Suprapubic skin (tissue), 4 donors: Measurements from ENCODE around the gene LETM1. TPM values are rescaled to one million over a fixed set of nuclear protein-coding genes. Genes with fewer than 3 reads are reported as not detected.

Source experiments
- DNase-seq, 2 donors: peaks; one replicate each; pipeline ENCODE4 v3.0.0-alpha.2; 2019; ENCODE audit warnings: low spot score in 2 of 2
- H3K27ac ChIP-seq: fragments of 200-600 bp; sonication (generic); one replicate; pipeline ENCODE4 v1.5.1; 2019
- H3K27me3 ChIP-seq: fragments of 200-600 bp; sonication (generic); one replicate; pipeline ENCODE4 v1.5.1; 2019
- H3K36me3 ChIP-seq: fragments of 200-600 bp; sonication (generic); one replicate; pipeline ENCODE4 v1.5.1; 2019
- H3K4me1 ChIP-seq: fragments of 200-600 bp; sonication (generic); one replicate; pipeline ENCODE4 v1.5.1; 2019
- H3K4me3 ChIP-seq: fragments of 200-600 bp; sonication (generic); one replicate; pipeline ENCODE4 v1.5.1; 2019; ENCODE audit warnings: mild to moderate bottlenecking
- H3K9me3 ChIP-seq: fragments of 200-600 bp; sonication (generic); one replicate; pipeline ENCODE4 v1.5.1; 2019
- CTCF ChIP-seq, 2 donors: fragments of 200-600 bp in 1 of 2; fragments of 450-650 bp in 1 of 2; sonication (generic) in 1 of 2; IDR thresholded peaks; one replicate each; pipeline ENCODE4 v1.5.1; 2016 to 2019; ENCODE audit warnings: antibody characterized with exemption in 2 of 2, mild to moderate bottlenecking in 1 of 2, moderate library complexity in 1 of 2
- EP300 ChIP-seq: sonication (generic); formaldehyde crosslinking; IDR thresholded peaks from one replicate; pipeline ENCODE4 v1.6.1; 2017; ENCODE audit warnings: antibody characterized with exemption
- POLR2A ChIP-seq, 2 donors: fragments of 450-650 bp; IDR thresholded peaks; one replicate each; pipeline ENCODE4 v1.6.1; 2017; ENCODE audit warnings: antibody characterized with exemption in 2 of 2, mild to moderate bottlenecking in 2 of 2, moderate library complexity in 2 of 2
- POLR2AphosphoS5 ChIP-seq, 3 donors: sonication (generic); formaldehyde crosslinking; IDR thresholded peaks; one replicate each; pipeline ENCODE4 v1.6.1; 2017; ENCODE audit warnings: antibody characterized with exemption in 3 of 3
- WGBS: methylation state at CpG from one replicate; pipeline ENCODE4 v1.1.5; 2018; 5-methylcytosine and 5-hydroxymethylcytosine counted together
- total RNA-seq, 4 donors: library from RNA; depleted of rRNA; stranded (reverse); fragments of >200 nt; gene quantifications; one replicate each; pipeline ENCODE4 v1.1.0, GENCODE V29; 2016

The LETM1 gene
- total RNA-seq, 4 donors from 2014 or later = 64.0 to 73.5 (median 65.2) TPM

GRCh38 chr4:1768367-1769034, 87.5 kb downstream of the LETM1 start:
- H3K27ac ChIP-seq = peak overlapping the region; percentile 17
- H3K4me3 ChIP-seq = peak overlapping the region; percentile 56
- peaks cover 38% of the 10 kb centered on the region for H3K27me3 ChIP-seq
- no peaks in the 10 kb centered on the region for H3K36me3 ChIP-seq
- TF ChIP-seq POLR2AphosphoS5 (IDR thresholded peaks at IDR 0.05) (no peak), CTCF (IDR thresholded peaks at IDR 0.05) (no peak), EP300 (no peak), POLR2A (IDR thresholded peaks at IDR 0.05) (no peak)
- H3K9me3 ChIP-seq = no peaks in the 10 kb centered on the region
- 45% methylated on average over 20 of the region's 23 CpGs for WGBS
- no peak for DNase-seq
- peaks cover 71% of the 10 kb centered on the region for H3K4me1 ChIP-seq

- Histone ChIP-seq H3K9me3 (no peaks in the 10 kb centered on the region), H3K4me1 (peaks cover 75% of the 10 kb centered on the region), H3K27me3 (peaks cover 38% of the 10 kb centered on the region), H3K4me3 (peak overlapping the region; percentile 56), H3K27ac (peak overlapping the region; percentile 50), H3K36me3 (no peaks in the 10 kb centered on the region)
- DNase-seq = no peak
- 77% methylated on average over 4 of the region's 32 CpGs for WGBS
- no peak for TF ChIP-seq POLR2AphosphoS5 (IDR thresholded peaks at IDR 0.05)
- no peak for TF ChIP-seq EP300
- TF ChIP-seq CTCF (IDR thresholded peaks at IDR 0.05) = peak in 1 of 2 donors; percentile 43
- TF ChIP-seq POLR2A (IDR thresholded peaks at IDR 0.05) = no peak
Observed at GRCh38 chr4:1767770-1768366, 88.1 kb downstream of the LETM1 start.

- no peak for DNase-seq
- Histone ChIP-seq H3K4me1 (peaks cover 72% of the 10 kb centered on the region), H3K27me3 (peaks cover 38% of the 10 kb centered on the region), H3K36me3 (no peaks in the 10 kb centered on the region), H3K9me3 (no peaks in the 10 kb centered on the region), H3K4me3 (peak overlapping the region; percentile 56), H3K27ac (peak overlapping the region; percentile 50)
- TF ChIP-seq EP300 = no peak
- TF ChIP-seq POLR2AphosphoS5 (IDR thresholded peaks at IDR 0.05) = no peak
- no peak for TF ChIP-seq POLR2A (IDR thresholded peaks at IDR 0.05)
- no peak for TF ChIP-seq CTCF (IDR thresholded peaks at IDR 0.05)
- 0% methylated on average over 3 of the region's 84 CpGs for WGBS
Observed at GRCh38 chr4:1767061-1767769, 88.7 kb downstream of the LETM1 start.

GRCh38 chr4:1766106-1767060, 89.6 kb downstream of the LETM1 start:
- Histone ChIP-seq H3K9me3 (no peaks in the 10 kb centered on the region), H3K36me3 (no peaks in the 10 kb centered on the region), H3K4me3 (peak overlapping the region; percentile 56), H3K4me1 (peaks cover 64% of the 10 kb centered on the region), H3K27me3 (peaks cover 34% of the 10 kb centered on the region), H3K27ac (no peak overlapping the region)
- TF ChIP-seq CTCF (IDR thresholded peaks at IDR 0.05) (no peak), EP300 (no peak), POLR2A (IDR thresholded peaks at IDR 0.05) (no peak), POLR2AphosphoS5 (IDR thresholded peaks at IDR 0.05) (no peak)
- 0% methylated on average over 2 of the region's 41 CpGs for WGBS
- DNase-seq = no peak
